ENCODE results near the gene MED15.
"Not testable (repeated sequence)": the region's sequence is repeated elsewhere in the genome, so short reads cannot be mapped to it uniquely, and the experiment has no call there.

The MED15 gene

GRCh38 chr22:20483771-20484170 lies 23.6 kb upstream of the MED15 start:
- no peak for DNase-seq

DNA sequence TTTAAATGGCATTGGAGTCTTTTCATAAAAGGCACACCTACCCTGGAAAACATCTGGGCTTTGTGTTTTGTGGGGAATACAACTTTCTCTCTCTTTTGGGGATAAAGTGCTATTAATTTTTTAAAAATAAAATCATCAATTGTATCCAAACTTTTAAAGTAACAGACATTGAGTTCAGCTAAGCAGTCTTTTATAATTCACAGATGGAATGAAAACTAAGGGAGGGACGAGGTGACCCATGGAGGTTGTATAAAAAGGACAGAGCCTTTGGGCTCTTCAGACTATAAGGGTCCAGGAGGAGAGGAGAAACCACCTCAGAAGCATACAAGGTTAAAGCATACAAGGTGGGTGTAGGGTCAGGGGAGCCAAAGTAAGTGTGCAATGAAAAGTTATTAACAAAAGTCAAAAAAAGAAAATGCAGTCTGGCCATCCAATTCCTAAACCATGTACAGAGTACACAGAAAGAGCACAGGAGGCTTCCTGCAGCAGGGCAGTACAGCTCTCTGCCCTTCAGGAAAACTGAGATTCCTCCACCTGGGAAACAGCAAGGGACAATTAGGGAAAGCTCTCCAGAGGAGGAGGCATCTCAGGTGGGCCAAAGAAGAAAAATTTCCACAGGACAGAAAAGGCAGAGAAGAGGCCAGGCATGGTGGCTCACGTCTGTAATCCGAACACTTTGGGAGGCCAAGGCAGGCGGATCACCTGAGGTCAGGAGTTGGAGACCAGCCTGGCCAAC lies 22.3 kb upstream of the MED15 start:
- DNase-seq, result no peak

DNA sequence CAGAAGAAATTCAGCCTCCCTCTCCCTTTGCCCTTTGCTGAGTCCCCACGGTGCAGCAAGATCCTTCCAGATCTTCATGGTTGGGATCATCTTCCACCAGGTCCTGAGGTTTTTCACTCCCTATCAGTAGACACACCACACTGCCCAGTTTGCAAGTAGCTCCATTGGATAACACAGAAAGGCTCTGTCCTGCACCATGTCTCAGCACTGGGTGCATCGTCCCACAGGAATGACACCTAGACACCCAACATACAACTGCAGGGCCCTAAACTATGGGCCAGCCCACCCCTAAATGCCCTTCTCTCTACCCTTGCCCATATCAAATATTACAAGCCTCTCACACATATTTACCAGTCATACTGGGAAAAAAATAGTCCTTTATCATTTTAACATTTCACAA lies 21.2 kb upstream of the MED15 start:
- DNase-seq, result no peak

- DNase-seq, result no peak
These were observed 19.7 kb upstream of the MED15 start for GRCh38 chr22:20487715-20488114.

GRCh38 chr22:20488946-20489345 lies 18.5 kb upstream of the MED15 start:
- no peak for DNase-seq

- DNase-seq, result no peak
These were observed 17.0 kb upstream of the MED15 start for GRCh38 chr22:20490183-20490940.

- DNase-seq, result no peak
These were observed 16.5 kb upstream of the MED15 start for GRCh38 chr22:20490941-20491307.

- no peak for DNase-seq
These were observed 16.1 kb upstream of the MED15 start for GRCh38 chr22:20491346-20491745.

GRCh38 chr22:20494978-20495860 lies 12.2 kb upstream of the MED15 start, which contains the start of gene KLHL22:
KLHL22 (minus strand) TSS chr22:20495795; CDS start chr22:20489211, 6,584 bp downstream.
- peak; percentile 17 for DNase-seq

DNA sequence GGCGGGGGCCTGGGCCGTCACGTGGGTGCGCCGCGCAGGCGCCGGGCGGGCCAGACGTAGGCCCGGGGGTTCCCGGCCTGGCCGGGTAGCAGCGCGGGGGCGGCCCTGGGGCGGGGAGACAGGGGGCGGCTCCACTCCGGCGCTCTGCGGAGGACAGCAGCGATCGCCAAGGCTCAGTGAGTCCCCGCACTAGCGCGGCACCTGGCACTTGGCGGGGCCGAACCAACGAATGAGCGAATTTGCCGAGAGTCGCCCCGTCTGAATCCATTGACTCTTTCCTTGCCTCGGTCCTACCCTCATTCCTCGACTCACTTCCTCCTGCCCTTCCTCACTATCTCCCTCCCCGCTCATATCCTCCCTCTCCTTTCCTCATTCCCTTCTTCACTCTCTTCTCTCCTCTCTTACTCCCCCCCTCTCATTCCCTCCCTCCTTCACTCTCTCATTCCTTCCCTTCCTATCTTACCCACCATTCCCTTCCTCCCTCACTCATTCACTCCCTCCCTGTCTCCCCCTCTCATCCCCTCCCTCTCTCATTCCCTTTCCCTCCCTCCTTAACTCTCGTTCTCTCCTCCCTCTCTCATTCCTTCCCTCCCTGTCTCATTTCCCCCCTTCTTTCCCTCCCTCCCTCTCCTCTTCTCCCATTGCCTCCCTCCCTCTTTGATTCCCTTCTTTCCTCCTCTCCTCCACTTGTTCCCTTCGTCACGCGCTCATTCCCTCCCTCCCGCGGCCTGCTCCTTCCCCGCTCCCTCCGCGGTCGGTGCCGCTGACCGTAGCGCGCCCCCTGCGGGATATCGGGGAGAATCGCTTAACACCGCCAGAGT lies 11.3 kb upstream of the MED15 start:
- peak; percentile 94 for DNase-seq

DNA sequence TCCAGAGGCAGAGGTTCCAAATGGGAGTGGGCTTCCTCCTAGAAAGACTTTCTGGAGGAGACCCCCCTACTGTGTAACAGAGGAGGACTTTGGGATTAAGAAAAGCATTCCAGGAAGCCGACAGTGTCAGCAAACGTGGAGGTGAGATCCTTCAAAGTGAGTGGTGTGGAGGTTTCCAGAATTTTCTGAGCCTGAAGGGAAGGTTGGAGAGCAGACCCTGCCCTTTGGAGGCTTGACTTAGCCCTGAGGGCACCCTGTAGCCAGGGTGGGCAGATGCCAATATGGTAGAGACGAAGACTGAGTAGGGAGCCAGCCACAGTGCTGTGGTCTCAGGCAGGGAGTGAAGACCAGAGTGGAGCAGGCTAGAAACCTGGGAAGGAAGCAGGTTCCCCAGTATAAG lies 10.0 kb upstream of the MED15 start:
- no peak for DNase-seq

- DNase-seq, result no peak
These were observed 8.5 kb upstream of the MED15 start for GRCh38 chr22:20498913-20499312.

- no peak for DNase-seq
These were observed 7.6 kb upstream of the MED15 start for GRCh38 chr22:20499769-20500168.

GRCh38 chr22:20503816-20504215 lies 3.6 kb upstream of the MED15 start:
- no peak for DNase-seq

DNA sequence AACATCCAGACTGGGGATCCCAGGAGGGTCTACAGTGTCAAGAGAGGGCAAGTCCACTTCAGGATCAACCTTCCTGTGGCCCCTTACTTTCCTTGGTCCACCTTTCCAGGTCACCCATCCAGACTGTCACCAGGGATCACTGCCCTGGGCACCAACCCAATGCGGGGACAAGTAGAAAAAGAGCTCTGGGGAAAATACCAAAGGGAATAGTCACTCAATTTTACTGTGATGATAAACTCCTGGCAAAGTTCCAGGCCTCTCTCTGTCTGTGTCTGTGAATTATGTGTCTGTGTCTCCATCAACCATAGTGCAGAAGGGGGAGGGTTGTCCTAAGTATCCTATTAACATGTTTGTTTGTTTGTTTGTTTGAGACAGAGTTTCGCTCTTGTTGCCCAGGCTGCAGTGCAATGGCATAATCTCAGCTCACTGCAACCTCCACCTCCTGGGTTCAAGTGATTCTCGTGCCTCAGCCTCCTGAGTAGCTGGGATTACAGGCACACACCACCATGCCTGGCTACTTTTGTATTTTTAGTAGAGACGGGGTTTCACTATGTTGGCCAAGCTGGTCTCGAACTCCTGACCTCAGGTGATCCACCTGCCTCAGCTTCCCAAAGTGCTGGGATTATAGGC lies 3.0 kb upstream of the MED15 start:
- not testable (repeated sequence) for DNase-seq

DNA sequence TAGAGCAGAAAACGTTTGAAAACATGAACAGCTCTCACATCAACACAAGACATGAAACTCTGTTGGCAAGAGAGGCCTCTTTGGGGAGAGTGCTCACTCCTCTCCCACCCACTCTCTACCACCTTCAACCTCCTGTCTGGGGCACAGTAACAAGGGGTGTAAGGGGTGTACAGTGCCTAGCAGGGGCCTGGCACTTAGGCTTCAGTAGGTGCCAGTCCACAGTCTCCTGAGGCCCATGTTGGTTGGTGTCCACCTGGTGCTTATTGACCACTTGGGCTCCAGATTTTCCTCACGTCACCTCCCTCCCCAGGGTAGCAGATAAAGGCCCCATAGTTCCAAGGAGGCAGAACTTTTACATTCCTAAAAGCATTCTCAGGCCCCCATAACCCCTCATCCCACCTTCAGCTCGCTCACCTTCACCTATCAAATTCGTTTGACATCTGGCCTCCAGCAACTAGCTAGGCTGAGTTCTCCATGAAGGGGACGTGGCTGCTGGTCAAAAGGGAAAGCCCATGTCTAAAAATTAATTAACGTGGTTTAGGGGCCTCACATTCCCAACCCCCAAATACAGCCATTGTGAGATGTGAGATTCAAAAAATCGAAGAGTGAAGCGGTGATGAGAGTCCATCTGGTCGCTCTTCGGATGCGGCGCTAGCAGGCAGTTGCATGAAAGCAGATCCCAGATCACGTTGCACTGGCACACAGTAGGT lies 712 bp upstream of the MED15 start:
- no peak for DNase-seq

DNA sequence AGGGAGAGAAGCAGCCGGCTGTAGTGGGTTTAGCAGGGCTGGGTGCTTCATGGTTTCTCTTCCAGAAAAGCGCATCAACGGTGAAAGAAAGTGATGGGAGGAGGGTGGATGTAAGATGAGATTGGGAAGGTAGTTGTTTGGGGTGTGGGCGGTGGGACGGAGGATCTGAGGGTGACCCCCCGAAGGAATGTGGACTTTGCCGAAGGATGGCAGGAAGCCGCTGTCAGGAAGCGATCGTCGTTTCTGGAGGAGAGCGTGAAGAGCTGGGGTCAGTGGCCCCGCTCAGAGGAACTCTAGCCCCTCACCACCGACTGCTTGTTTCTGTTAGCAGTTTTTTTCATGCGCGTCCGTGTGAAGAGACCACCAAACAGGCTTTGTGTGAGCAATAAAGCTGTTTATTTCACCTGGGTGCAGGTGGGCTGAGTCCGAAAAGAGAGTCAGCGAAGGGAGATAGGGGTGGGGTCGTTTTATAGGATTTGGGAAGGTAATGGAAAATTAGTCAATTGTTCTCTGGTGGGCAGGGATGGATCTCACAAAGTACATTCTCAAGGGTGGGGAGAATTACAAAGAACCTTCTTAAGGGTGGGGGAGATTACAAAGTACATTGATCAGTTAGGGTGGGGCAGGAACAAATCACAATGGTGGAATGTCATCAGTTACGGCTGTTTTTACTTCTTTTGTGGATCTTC lies 801 bp downstream of the MED15 start:
- DNase-seq, result not testable (repeated sequence)

DNA sequence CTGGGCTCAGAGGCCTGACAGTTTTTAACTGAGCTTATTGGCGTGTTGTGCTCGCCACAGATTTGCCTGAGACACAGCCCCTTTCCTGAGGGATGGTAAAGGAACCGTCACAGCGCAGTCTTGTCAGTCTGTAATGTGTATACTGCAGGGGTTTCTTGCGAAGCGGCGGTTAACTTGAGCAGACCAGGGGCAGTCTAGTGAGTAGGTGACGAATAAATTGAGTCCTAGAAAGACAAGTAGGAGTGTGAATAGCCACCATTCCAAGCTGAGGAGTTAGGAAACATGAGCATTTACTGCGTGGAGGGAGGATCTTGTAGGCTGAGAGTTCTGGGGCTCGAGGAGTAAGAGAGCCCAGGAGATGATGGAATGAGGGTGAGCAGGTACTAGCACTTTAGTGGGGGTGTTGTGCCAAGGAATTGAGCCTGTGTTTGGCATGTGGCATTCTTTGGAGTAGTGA lies 1.4 kb downstream of the MED15 start:
- DNase-seq, result no peak

DNA sequence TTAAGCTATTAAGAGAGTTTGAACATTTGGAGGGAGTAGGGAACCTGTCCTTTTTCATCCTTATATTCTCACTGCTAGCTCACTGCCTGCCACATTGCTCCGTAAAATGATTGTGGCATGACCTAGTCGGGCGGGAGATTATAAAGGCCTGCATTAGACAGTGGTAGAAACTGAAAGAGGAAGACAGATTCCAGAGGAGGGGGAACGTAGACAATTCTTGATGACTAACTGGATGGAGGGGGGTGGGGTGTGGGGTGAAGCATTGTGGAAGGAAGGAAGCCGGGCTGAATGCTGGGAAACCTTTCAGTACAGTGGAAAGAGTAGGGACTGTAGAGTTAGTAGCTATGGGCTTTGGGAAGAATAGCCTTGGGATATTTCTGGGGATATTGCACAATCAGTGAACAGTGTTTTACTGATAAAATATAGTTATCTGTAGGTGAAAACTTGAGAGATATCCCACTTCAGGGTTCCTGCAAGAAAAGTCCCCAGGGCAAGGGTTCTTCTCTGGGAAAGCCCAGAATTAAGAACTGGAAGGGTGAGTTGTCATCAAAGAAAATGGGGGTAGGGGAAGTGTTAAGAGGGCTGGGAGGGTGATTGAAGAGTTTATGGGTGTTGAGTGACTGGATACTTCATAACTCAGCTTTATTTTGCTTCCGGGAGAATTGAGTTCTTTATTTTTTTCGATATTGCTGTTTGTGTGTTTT lies 2.1 kb downstream of the MED15 start:
- peak; percentile 66 for DNase-seq
